ENCODE data around the gene FUT1.
"Not testable (repeated sequence)": the region's sequence is repeated elsewhere in the genome, so short reads cannot be mapped to it uniquely, and the experiment has no call there.

Gene FUT1

DNA sequence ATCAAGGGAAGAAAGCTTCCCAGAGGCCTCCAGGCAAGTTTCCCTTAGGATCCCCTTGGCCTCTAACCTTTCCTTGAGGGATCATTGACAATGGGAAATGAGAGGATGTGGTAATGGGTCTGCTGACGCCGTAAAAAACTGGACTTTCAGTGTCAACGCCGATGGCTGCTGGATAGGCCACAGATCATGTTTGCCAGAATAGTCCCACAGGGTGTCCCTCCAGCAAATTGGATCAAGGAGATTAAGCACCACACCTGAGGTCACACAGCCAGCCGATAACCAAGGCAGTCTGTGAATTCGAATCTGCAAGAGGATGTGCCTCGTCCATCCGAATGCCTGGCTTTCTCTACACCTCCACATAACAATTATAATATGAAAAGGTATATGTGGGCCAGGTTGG, 40.8 kb upstream of the FUT1 start:
- DNase-seq (ENCODE audit: insufficient read length, low spot score): no peak
- TF ChIP-seq POLR2A (IDR thresholded peaks at IDR 0.05; ENCODE audit: low read depth, low read length) (no peak), PAX5 (IDR thresholded peaks at IDR 0.05; ENCODE audit: insufficient read depth, low read length, severe bottlenecking) (no peak), TAF1 (IDR thresholded peaks at IDR 0.05; ENCODE audit: low read depth, low read length) (no peak), POLR2AphosphoS5 (IDR thresholded peaks at IDR 0.05; ENCODE audit: low read depth, low read length) (no peak), SPI1 (IDR thresholded peaks at IDR 0.05; ENCODE audit: low read depth, low read length) (no peak), POU2F2 (IDR thresholded peaks at IDR 0.05; ENCODE audit: low read depth, low read length) (no peak)
- FAIRE-seq: no peak

DNA sequence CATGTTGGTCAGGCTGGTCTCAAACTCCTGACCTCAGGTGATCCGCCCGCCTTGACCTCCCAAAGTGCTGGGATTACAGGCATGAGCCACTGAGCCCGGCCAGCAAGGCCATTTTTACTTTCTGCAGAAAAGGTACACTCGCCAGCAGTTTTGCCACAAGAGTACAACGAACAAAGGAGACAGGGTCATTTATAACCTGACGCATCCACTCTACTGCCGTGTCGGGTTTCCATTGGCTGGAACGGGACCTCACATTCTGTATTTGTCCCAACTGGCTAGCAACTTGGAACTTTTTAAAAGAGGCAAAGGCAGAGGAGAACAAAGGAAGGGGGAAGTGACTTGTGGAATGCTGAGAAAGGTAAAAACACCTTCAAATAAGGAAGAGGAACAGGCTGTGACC, 34.9 kb upstream of the FUT1 start:
- not testable (repeated sequence) for DNase-seq (ENCODE audit: insufficient read length, low spot score); FAIRE-seq

DNA sequence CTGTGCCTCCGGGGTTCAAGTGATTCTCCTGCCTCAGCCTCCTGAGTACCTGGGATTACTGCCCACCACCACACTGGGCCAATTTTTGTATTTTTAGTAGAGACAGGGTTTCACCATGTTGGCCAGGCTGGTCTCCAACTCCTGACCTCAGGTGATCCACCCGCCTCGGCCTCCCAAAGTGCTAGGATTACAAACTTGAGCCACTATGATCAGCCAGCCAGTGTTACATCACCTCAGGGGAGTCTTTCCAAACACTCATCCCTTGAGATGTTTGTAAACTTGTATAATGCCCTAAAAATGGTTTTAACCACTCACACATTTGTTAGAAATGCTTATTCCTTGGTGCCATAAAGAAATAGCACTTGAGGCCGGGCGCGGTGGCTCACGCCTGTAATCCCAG, 34.0 kb upstream of the FUT1 start:
- FAIRE-seq; DNase-seq (ENCODE audit: insufficient read length, low spot score): not testable (repeated sequence)

DNA sequence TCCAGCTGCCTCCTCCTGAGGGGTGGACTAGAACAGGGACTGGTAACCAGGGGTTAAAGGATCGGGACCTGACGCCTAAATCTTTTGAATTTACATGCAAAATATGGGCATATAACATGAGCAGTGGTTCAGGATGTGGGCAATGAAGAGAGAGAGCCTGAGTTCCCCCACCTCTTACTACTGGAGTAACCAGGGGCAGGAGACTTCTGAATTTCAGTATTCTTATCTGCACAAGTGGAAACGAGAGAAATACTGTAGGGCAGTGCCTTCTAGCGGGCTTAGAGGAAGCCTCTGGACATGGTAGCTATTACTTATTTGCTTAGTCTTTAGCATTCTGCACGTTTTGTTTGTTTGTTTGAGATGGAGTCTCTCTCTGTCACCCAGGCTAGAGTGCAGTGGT, 32.1 kb upstream of the FUT1 start:
- TF ChIP-seq SPI1 (IDR thresholded peaks at IDR 0.05; ENCODE audit: low read depth, low read length) (no peak), PAX5 (IDR thresholded peaks at IDR 0.05; ENCODE audit: insufficient read depth, low read length, severe bottlenecking) (no peak), POLR2A (IDR thresholded peaks at IDR 0.05; ENCODE audit: low read depth, low read length) (no peak), POLR2AphosphoS5 (IDR thresholded peaks at IDR 0.05; ENCODE audit: low read depth, low read length) (no peak), POU2F2 (IDR thresholded peaks at IDR 0.05; ENCODE audit: low read depth, low read length) (no peak)
- no peak for DNase-seq (ENCODE audit: insufficient read length, low spot score)
- FAIRE-seq: no peak

DNA sequence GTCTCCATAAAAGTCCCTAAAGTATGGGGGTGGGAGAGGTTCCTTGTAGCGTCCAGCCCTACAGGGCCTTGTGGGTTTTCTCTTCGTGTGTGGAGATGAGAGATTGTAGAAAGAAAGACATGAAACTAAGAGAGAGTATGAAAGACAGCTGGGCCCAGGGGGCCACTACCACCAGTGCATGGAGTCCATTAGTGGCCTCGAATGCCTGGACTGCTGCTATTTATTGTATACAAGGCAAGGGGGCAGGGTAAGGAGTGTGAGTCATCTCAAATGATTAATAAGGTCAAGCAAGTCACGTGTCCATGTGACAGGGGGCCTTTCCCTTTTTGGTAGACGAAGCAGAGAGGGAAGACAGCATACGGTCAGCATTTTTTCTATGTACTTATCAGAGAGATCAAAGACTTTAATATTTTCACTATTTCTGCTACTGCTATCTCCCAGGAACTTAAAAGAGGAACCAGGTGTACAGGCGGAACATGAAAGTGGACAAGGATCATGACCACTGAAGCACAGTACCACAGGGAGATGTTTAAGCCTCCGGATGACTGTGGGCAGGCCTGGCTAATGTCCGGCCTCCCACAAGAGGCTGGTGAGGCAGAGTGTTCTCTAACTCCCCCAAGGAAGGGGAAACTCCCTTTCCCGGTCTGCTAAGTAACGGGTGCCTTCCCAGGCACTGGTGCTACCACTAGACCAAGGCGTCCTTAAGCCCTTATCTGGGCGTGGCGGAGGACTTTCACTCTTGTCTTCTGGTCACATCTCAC, 28.4 kb upstream of the FUT1 start:
- no peak for DNase-seq (ENCODE audit: insufficient read length, low spot score)
- TF ChIP-seq POLR2AphosphoS5 (IDR thresholded peaks at IDR 0.05; ENCODE audit: low read depth, low read length): no peak
- peak; percentile 50 for TF ChIP-seq SPI1 (IDR thresholded peaks at IDR 0.05; ENCODE audit: low read depth, low read length)
- peak; percentile 23 for FAIRE-seq

DNA sequence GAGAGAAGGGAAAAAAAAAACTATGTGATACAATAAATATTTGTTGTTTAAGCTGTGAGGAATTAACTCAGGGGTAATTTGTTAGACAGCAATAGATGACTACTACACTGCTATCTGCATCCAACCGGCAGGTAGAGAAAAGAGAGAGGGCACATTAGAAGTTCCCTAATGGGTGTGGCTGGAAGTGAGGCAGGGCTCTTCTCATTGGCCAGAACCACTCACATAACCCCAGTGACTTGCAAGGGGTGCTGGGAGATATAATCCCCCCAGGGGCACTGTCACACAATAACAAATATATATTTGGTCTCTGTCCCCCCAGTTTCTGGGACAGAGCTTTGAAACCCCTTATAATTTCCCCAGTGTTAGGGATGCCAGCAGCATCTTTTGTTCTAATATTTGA, 27.2 kb upstream of the FUT1 start:
- no peak for FAIRE-seq
- no peak for DNase-seq (ENCODE audit: insufficient read length, low spot score)
- TF ChIP-seq SPI1 (IDR thresholded peaks at IDR 0.05; ENCODE audit: low read depth, low read length) (no peak), POLR2AphosphoS5 (IDR thresholded peaks at IDR 0.05; ENCODE audit: low read depth, low read length) (no peak), TAF1 (IDR thresholded peaks at IDR 0.05; ENCODE audit: low read depth, low read length) (no peak), POU2F2 (IDR thresholded peaks at IDR 0.05; ENCODE audit: low read depth, low read length) (no peak), PAX5 (IDR thresholded peaks at IDR 0.05; ENCODE audit: insufficient read depth, low read length, severe bottlenecking) (no peak), POLR2A (IDR thresholded peaks at IDR 0.05; ENCODE audit: low read depth, low read length) (no peak)

DNA sequence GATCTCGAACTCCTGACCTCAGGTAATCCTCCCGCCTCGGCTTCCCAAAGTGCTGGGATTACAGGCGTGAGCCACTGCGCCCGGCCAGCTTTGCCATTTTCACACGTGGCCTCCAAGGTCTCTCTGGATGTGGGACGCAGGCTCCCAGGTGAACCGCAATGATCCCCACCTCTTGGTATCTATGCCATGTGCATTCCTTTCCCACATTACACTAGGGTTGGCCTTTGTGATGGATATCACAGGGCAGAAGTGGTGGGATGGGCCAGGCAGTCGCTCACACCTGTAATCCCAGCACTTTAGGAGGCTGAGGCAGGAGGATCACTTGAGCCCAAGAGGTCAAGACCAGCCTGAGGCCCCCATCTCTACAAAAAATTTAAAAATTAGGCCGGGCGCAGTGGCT, 25.3 kb upstream of the FUT1 start:
- TF ChIP-seq POLR2A (IDR thresholded peaks at IDR 0.05; ENCODE audit: low read depth, low read length) (no peak), POU2F2 (IDR thresholded peaks at IDR 0.05; ENCODE audit: low read depth, low read length) (no peak), TAF1 (IDR thresholded peaks at IDR 0.05; ENCODE audit: low read depth, low read length) (no peak), SPI1 (IDR thresholded peaks at IDR 0.05; ENCODE audit: low read depth, low read length) (no peak), POLR2AphosphoS5 (IDR thresholded peaks at IDR 0.05; ENCODE audit: low read depth, low read length) (no peak), PAX5 (IDR thresholded peaks at IDR 0.05; ENCODE audit: insufficient read depth, low read length, severe bottlenecking) (no peak)
- no peak for FAIRE-seq
- DNase-seq (ENCODE audit: insufficient read length, low spot score): no peak

DNA sequence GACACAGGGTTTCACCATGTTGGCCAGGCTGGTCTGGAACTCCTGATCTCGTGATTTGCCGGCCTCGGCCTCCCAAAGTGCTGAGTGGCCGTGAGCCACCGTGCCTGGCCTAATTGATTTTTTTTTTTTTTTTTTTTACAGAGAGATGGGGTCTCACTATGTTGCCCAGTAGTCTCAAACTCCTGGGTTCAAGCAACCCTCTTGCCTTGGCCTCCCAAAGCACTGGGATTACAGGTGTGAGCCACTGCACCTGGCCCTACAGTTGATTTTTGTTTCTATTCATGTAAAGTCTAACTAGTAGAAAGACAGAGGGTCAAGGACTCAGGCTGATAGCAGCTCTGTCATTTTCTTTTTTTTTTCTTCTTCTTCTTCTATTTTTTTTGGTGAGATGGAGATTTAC, 24.7 kb upstream of the FUT1 start:
- TF ChIP-seq POLR2A (IDR thresholded peaks at IDR 0.05; ENCODE audit: low read depth, low read length) (no peak), PAX5 (IDR thresholded peaks at IDR 0.05; ENCODE audit: insufficient read depth, low read length, severe bottlenecking) (no peak), POLR2AphosphoS5 (IDR thresholded peaks at IDR 0.05; ENCODE audit: low read depth, low read length) (no peak), SPI1 (IDR thresholded peaks at IDR 0.05; ENCODE audit: low read depth, low read length) (no peak), POU2F2 (IDR thresholded peaks at IDR 0.05; ENCODE audit: low read depth, low read length) (no peak), TAF1 (IDR thresholded peaks at IDR 0.05; ENCODE audit: low read depth, low read length) (no peak)
- DNase-seq (ENCODE audit: insufficient read length, low spot score) (no peak), FAIRE-seq (no peak)

DNA sequence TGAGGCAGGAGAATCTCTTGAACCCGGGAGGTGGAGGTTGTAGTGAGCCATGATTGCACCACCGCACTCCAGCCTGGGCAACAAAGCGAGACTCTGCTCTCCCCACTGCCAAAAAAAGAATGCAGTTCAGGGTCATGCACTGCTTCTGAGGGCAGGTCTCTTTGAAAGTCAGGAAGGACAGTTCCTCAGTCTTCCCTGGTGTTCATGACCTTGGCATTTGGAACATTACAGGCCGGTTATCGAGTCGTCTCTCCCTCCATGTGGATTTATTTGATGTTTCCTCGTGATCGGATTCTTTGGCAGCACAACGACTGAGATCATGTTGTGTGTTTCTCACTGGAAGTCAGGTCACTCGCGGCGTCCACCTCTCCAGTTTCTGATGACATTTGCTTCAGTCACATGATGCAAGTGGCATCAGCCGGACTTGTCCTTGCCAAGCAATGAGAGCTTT, 20.1 kb upstream of the FUT1 start:
- FAIRE-seq (no peak), DNase-seq (ENCODE audit: insufficient read length, low spot score) (no peak)

DNA sequence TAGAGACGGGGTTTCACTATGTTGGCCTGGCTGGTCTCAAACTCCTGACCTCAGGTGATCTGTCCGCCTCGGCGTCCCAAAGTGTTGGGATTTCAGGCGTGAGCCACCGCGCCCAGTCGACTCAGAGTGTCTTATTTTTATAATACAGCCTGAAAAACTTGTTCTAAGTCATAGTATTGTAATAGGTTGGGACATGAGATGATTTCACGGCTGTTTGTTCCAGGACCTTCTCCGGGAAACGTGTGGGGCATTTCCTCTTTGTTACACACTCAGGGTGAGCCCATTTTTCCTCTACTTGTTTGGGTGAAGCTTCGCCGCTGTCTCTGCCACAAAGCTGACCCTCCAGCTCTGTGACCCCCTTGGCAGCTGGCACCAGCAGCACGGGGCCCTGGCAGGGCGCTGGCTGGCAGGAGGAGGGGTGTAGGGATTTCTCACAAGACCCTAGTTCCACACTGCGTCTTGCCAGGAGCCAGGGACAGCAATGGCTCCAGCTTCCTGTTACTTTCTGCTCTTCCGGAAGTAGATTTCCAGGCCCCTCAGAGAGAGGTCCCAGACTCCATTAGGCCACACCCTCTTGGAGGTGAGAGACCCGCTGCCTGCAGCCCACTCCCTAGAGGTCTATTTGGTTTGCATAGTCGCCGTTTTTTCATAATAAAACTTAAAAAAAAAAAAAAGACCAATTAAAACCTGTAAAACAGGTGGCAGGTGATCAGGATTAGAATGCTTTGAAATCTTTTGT, 18.5 kb upstream of the FUT1 start:
- DNase-seq (ENCODE audit: insufficient read length, low spot score): no peak
- no peak for FAIRE-seq
- TF ChIP-seq POLR2AphosphoS5 (IDR thresholded peaks at IDR 0.05; ENCODE audit: low read depth, low read length) (no peak), TAF1 (IDR thresholded peaks at IDR 0.05; ENCODE audit: low read depth, low read length) (no peak), POU2F2 (IDR thresholded peaks at IDR 0.05; ENCODE audit: low read depth, low read length) (no peak), PAX5 (IDR thresholded peaks at IDR 0.05; ENCODE audit: insufficient read depth, low read length, severe bottlenecking) (no peak), SPI1 (IDR thresholded peaks at IDR 0.05; ENCODE audit: low read depth, low read length) (no peak), POLR2A (IDR thresholded peaks at IDR 0.05; ENCODE audit: low read depth, low read length) (no peak)

More for the DNA sequence above, 20.1 kb upstream of the FUT1 start:
- TF ChIP-seq TAF1 (IDR thresholded peaks at IDR 0.05; ENCODE audit: low read depth, low read length) (no peak), PAX5 (IDR thresholded peaks at IDR 0.05; ENCODE audit: insufficient read depth, low read length, severe bottlenecking) (no peak), POLR2AphosphoS5 (IDR thresholded peaks at IDR 0.05; ENCODE audit: low read depth, low read length) (no peak), POU2F2 (IDR thresholded peaks at IDR 0.05; ENCODE audit: low read depth, low read length) (no peak), POLR2A (IDR thresholded peaks at IDR 0.05; ENCODE audit: low read depth, low read length) (no peak), SPI1 (IDR thresholded peaks at IDR 0.05; ENCODE audit: low read depth, low read length) (no peak)

All from GM12891 (cell line).